Gastrocnemius medialis (tissue), 4 donors: ENCODE results near the gene TMEM161B. TPM values are rescaled to one million over a fixed set of nuclear protein-coding genes. Genes with fewer than 3 reads are reported as not detected.
A peak's percentile ranks its signal among the peaks of the same experiment; 100 is the strongest.

Source experiments
- ATAC-seq, 2 donors: fragments of 150-250 bp; one replicate each; pipeline ENCODE4 v1.9.1; 2016
- DNase-seq, 2 donors: peaks; one replicate each; pipeline ENCODE4 v3.0.0-alpha.2; 2019
- H3K27ac ChIP-seq, 4 donors: fragments of 200-600 bp; sonication (generic); 1 replicate in 1 of 4; 2 replicates in 3 of 4; pipeline ENCODE4 v1.5.1; 2016 to 2018; ENCODE audit warnings: mild to moderate bottlenecking in 2 of 4, moderate library complexity in 1 of 4
- H3K27me3 ChIP-seq, 3 donors: fragments of 200-600 bp; sonication (generic) in 2 of 3; 1 replicate in 1 of 3; 2 replicates in 2 of 3; pipeline versions ENCODE4 v1.5.1 to v1.6.0; 2016 to 2019; ENCODE audit warnings: mild to moderate bottlenecking in 1 of 3, moderate library complexity in 1 of 3
- H3K36me3 ChIP-seq, 2 donors: fragments of 200-600 bp; sonication (generic) in 1 of 2; one replicate each; pipeline ENCODE4 v1.5.1; 2017 to 2018
- H3K4me1 ChIP-seq, 2 donors: fragments of 200-600 bp; sonication (generic) in 1 of 2; one replicate each; pipeline ENCODE4 v1.5.1; 2016 to 2017; ENCODE audit warnings: mild to moderate bottlenecking in 2 of 2
- H3K4me3 ChIP-seq, 4 donors: fragments of 200-600 bp; sonication (generic) in 3 of 4; 1 replicate in 1 of 4; 2 replicates in 3 of 4; pipeline ENCODE4 v1.5.1; 2016 to 2019; ENCODE audit warnings: mild to moderate bottlenecking in 2 of 4
- H3K9me3 ChIP-seq, 3 donors: fragments of 200-600 bp; sonication (generic) in 2 of 3; 1 replicate in 1 of 3; 2 replicates in 2 of 3; pipeline ENCODE4 v1.5.1; 2016 to 2019
- POLR2A ChIP-seq, 2 donors: fragments of 450-650 bp; IDR thresholded peaks; one replicate each; pipeline ENCODE4 v1.6.1; 2017; ENCODE audit warnings: antibody characterized with exemption in 2 of 2, mild to moderate bottlenecking in 2 of 2, moderate library complexity in 2 of 2
- in situ Hi-C, 4 donors: fragments of 200-750 bp; cut with MboI; loops; one replicate each; pipeline versions ENCODE4 v1.15.0 to v1.8.0; 2017; ENCODE audit warnings: low sequenced_read_pairs in 4 of 4
- intact Hi-C: fragments of 100-400 bp; cut with DNase I; formaldehyde crosslinking; loops from one replicate; pipeline ENCODE4 v1.15.1; 2023; ENCODE audit warnings: low total_unique reads
- total RNA-seq, 4 donors: library from RNA; depleted of rRNA; stranded (reverse); fragments of >200 nt; gene quantifications; one replicate each; pipeline versions ENCODE4 v1.1.0 to v1.2.3, GENCODE V29; 2016
- TF ChIP-seq, protein P1 (sequence below), 5 experiments: fragments of 450-650 bp in 3 of 5; fragments of 200-600 bp in 2 of 5; sonication (generic) in 2 of 5; IDR thresholded peaks in 4 of 5; conservative IDR thresholded peaks in 1 of 5; 1 replicate in 4 of 5; 2 replicates in 1 of 5; pipeline ENCODE4 v1.5.1; 2016 to 2019; ENCODE audit warnings: antibody characterized with exemption in 5 of 5, mild to moderate bottlenecking in 3 of 5, moderate library complexity in 3 of 5

TMEM161B gene
- total RNA-seq, 4 donors from 2014 or later = 5.8 to 13.6 (median 6.3) TPM

- in situ Hi-C loops = loop anchor here in 3 of 4 donors (10.0 to 25.0 kb wide), 3 partner anchors 358 to 540 kb away; no protein-coding TSS in a partner anchor
- peak overlapping the region in 1 of 4 donors; percentile 6 for H3K4me3 ChIP-seq
- intact Hi-C loops = loop anchor here (10.0 kb wide), 1 partner anchor 360 kb away; no protein-coding TSS in a partner anchor
These were observed 123.4 kb downstream of the TMEM161B start for GRCh38 chr5:88145221-88145610.

More at GRCh38 chr5:88145221-88145610, 123.4 kb downstream of the TMEM161B start:
- DNase-seq = no peak
- no peaks in the 10 kb centered on the region for H3K9me3 ChIP-seq
- H3K27ac ChIP-seq = no peak overlapping the region
- H3K4me1 ChIP-seq = peaks cover 32 to 39% of the 10 kb centered on the region in 2 donors
- no peaks in the 10 kb centered on the region for H3K36me3 ChIP-seq
- no peak for ATAC-seq
- H3K27me3 ChIP-seq = peaks cover 50 to 67% (median 52%) of the 10 kb centered on the region in 3 donors
- TF ChIP-seq, protein P1, sequence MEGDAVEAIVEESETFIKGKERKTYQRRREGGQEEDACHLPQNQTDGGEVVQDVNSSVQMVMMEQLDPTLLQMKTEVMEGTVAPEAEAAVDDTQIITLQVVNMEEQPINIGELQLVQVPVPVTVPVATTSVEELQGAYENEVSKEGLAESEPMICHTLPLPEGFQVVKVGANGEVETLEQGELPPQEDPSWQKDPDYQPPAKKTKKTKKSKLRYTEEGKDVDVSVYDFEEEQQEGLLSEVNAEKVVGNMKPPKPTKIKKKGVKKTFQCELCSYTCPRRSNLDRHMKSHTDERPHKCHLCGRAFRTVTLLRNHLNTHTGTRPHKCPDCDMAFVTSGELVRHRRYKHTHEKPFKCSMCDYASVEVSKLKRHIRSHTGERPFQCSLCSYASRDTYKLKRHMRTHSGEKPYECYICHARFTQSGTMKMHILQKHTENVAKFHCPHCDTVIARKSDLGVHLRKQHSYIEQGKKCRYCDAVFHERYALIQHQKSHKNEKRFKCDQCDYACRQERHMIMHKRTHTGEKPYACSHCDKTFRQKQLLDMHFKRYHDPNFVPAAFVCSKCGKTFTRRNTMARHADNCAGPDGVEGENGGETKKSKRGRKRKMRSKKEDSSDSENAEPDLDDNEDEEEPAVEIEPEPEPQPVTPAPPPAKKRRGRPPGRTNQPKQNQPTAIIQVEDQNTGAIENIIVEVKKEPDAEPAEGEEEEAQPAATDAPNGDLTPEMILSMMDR (IDR thresholded peaks at IDR 0.05 in 4 of 5, conservative IDR thresholded peaks at IDR 0.05 in 1 of 5) = no peak
- TF ChIP-seq POLR2A (IDR thresholded peaks at IDR 0.05) = no peak
